IMR-90 (cell line): ENCODE data around the gene PDCD6IP. TPM values are rescaled to one million over a fixed set of nuclear protein-coding genes. Genes with fewer than 3 reads are reported as not detected.
"Not testable (repeated sequence)": the region's sequence is repeated elsewhere in the genome, so short reads cannot be mapped to it uniquely, and the experiment has no call there.

ENCODE experiments used
- ATAC-seq: fragments of 200-7000 bp; cut with Tn5 transposase; 2 replicates; pipeline ENCODE4 v1.9.1; 2020; ENCODE audit warnings: low read depth, mild to moderate bottlenecking, moderate library complexity
- BruUV-seq: library from RNA; stranded (reverse); fragments of 400-500 nt; replicated peaks from 2 replicates; lab custom pipeline; 2021; lab: Mats Ljungman, UMichigan
- CTCF ChIA-PET: fragments of 300-600 bp; formaldehyde crosslinking; extraction: SDS; loops from one replicate; lab custom pipeline; 2021; ENCODE audit warnings: antibody characterized with exemption; lab: Yijun Ruan, JAX
- POLR2A ChIA-PET: fragments of 300-600 bp; sonication (Branson Sonifier 250); formaldehyde crosslinking; loops from one replicate; lab custom pipeline; 2022; ENCODE audit warnings: antibody characterized with exemption; ENCODE audit not compliant: unreplicated experiment; lab: Charles Lee
- DNase-seq: peaks from one replicate; pipeline ENCODE4 v3.0.0; 2013
- H2AFZ ChIP-seq: replicated peaks from 2 replicates; pipeline ENCODE3; 2013; ENCODE audit warnings: low read length, mild to moderate bottlenecking; ENCODE audit not compliant: poor library complexity
- H2AK5ac ChIP-seq: 2 replicates; pipeline ENCODE4 v1.6.1; 2013; ENCODE audit warnings: low read depth, low read length, inconsistent platforms
- H2AK9ac ChIP-seq: replicated peaks from 2 replicates; pipeline ENCODE3; 2013; ENCODE audit warnings: mild to moderate bottlenecking, low read depth, low read length, moderate library complexity; ENCODE audit not compliant: poor library complexity
- H2BK120ac ChIP-seq: 2 replicates; pipeline ENCODE4 v1.6.1; 2013; ENCODE audit warnings: low read depth, low read length, inconsistent platforms
- H2BK15ac ChIP-seq: 3 replicates; pipeline ENCODE4 v1.6.1; 2013; ENCODE audit warnings: low read depth, low read length, inconsistent platforms
- H2BK20ac ChIP-seq: 2 replicates; pipeline ENCODE4 v1.6.1; 2013; ENCODE audit warnings: low read depth, mild to moderate bottlenecking, inconsistent platforms, low read length, moderate library complexity
- H2BK5ac ChIP-seq: 2 replicates; pipeline ENCODE4 v1.6.1; 2013; ENCODE audit warnings: mild to moderate bottlenecking, low read depth, low read length, inconsistent platforms; ENCODE audit not compliant: poor library complexity, severe bottlenecking
- H3K14ac ChIP-seq: replicated peaks from 2 replicates; pipeline ENCODE4 v1.6.1; 2013; ENCODE audit warnings: low read depth, low read length, inconsistent platforms
- H3K18ac ChIP-seq: 2 replicates; pipeline ENCODE4 v1.6.1; 2013; ENCODE audit warnings: low read depth, low read length, control low read depth
- H3K23ac ChIP-seq: 2 replicates; pipeline ENCODE4 v1.6.1; 2013; ENCODE audit warnings: low read depth, low read length, inconsistent platforms
- H3K27ac ChIP-seq: 2 replicates; pipeline ENCODE4 v1.5.1; 2013; ENCODE audit warnings: mild to moderate bottlenecking, control low read depth, low read length; ENCODE audit not compliant: insufficient read depth
- H3K27me3 ChIP-seq: 2 replicates; pipeline ENCODE4 v1.6.1; 2013; ENCODE audit warnings: low read length; ENCODE audit not compliant: control insufficient read depth, insufficient read depth
- H3K36me3 ChIP-seq: 2 replicates; pipeline ENCODE4 v1.6.1; 2013; ENCODE audit warnings: low read length, mixed read lengths; ENCODE audit not compliant: control insufficient read depth, insufficient read depth
- H3K4ac ChIP-seq: 2 replicates; pipeline ENCODE4 v1.6.1; 2013; ENCODE audit warnings: low read depth, low read length, inconsistent platforms
- H3K4me1 ChIP-seq: 2 replicates; pipeline ENCODE4 v1.6.1; 2013; ENCODE audit warnings: low read length, mixed read lengths; ENCODE audit not compliant: control insufficient read depth, insufficient read depth
- H3K4me2 ChIP-seq: 2 replicates; pipeline ENCODE4 v1.6.1; 2013; ENCODE audit warnings: low read depth, mild to moderate bottlenecking, control low read depth, low read length, moderate library complexity
- H3K4me3 ChIP-seq: 2 replicates; pipeline ENCODE4 v1.5.1; 2013; ENCODE audit warnings: low read depth, mild to moderate bottlenecking, control low read depth, low read length, moderate library complexity; ENCODE audit not compliant: insufficient read depth
- H3K56ac ChIP-seq: 2 replicates; pipeline ENCODE4 v1.6.1; 2013; ENCODE audit warnings: low read length, inconsistent platforms; ENCODE audit not compliant: insufficient read depth; ENCODE audit errors: extremely low read depth
- H3K79me1 ChIP-seq, 2 experiments: 2 replicates each; pipeline ENCODE4 v1.6.1; 2013; ENCODE audit warnings: low read length in 2 of 2, inconsistent platforms in 1 of 2, low read depth in 1 of 2
- H3K9ac ChIP-seq: 2 replicates; pipeline ENCODE4 v1.6.1; 2013; ENCODE audit warnings: low read depth, low read length, control low read depth
- H3K9me1 ChIP-seq: 2 replicates; pipeline ENCODE4 v1.6.1; 2013; ENCODE audit warnings: low read length, inconsistent platforms; ENCODE audit not compliant: insufficient read depth
- H3K9me3 ChIP-seq: 2 replicates; pipeline ENCODE4 v1.6.1; 2013; ENCODE audit warnings: low read length; ENCODE audit not compliant: control insufficient read depth, insufficient read depth
- H4K20me1 ChIP-seq: 2 replicates; pipeline ENCODE4 v1.6.1; 2013; ENCODE audit warnings: low read length, inconsistent platforms; ENCODE audit not compliant: insufficient read depth
- H4K5ac ChIP-seq: 2 replicates; pipeline ENCODE4 v1.6.1; 2013; ENCODE audit warnings: mild to moderate bottlenecking, low read depth, low read length, control low read depth
- H4K8ac ChIP-seq, 2 experiments: 2 replicates each; pipeline ENCODE4 v1.6.1; 2013; ENCODE audit warnings: low read depth in 2 of 2, low read length in 2 of 2, control low read depth in 1 of 2, inconsistent platforms in 1 of 2
- H4K91ac ChIP-seq: 2 replicates; pipeline ENCODE4 v1.6.1; 2013; ENCODE audit warnings: low read depth, low read length, inconsistent platforms; ENCODE audit not compliant: insufficient read depth
- MAFK ChIP-seq: IDR thresholded peaks from 2 replicates; pipeline ENCODE4 v1.6.1; 2012; ENCODE audit warnings: low read depth, low read length, improper control_type of control experiment
- WGBS, 2 experiments: methylation state at CpG; one replicate each; pipeline versions ENCODE4 v1.1.5 to v1.1.7; 2013; ENCODE audit warnings: missing lambda C conversion rate in 2 of 2; ENCODE audit not compliant: insufficient read length in 1 of 2; ENCODE audit errors: extremely low coverage in 2 of 2; 5-methylcytosine and 5-hydroxymethylcytosine counted together
- dilution Hi-C: fragments of 300-500 bp; cut with HindIII; formaldehyde crosslinking; loops from one replicate; pipeline ENCODE4 v1.14.3; 2018; ENCODE audit warnings: low sequenced_read_pairs; ENCODE audit not compliant: unreplicated experiment
- in situ Hi-C: fragments of 300-500 bp; cut with MboI; formaldehyde crosslinking; loops from 3 replicates; pipeline ENCODE4 v1.14.3; 2019; ENCODE audit warnings: low sequenced_read_pairs, inconsistent platforms, mixed read lengths
- intact Hi-C: fragments of 100-400 bp; cut with micrococcal nuclease; formaldehyde crosslinking; loops from 2 replicates; pipeline ENCODE4 v1.10.0; 2022
- polyA plus RNA-seq, 3 experiments: library from polyadenylated mRNA; depleted of rRNA; stranded (reverse); fragments of >200 nt; gene quantifications; 2 replicates each; pipeline ENCODE4 v1.2.3, GENCODE V29; 2012; ENCODE audit warnings: low replicate concordance in 1 of 3
- total RNA-seq: library from RNA; depleted of rRNA; stranded (reverse); fragments of >200 nt; gene quantifications from 2 replicates; pipeline ENCODE4 v1.2.3, GENCODE V29; 2012

The PDCD6IP gene
- total and polyA plus RNA-seq, 2 of the 4 experiments (the other 2 are of a cell fraction), result 68.1 to 78.3 TPM

DNA sequence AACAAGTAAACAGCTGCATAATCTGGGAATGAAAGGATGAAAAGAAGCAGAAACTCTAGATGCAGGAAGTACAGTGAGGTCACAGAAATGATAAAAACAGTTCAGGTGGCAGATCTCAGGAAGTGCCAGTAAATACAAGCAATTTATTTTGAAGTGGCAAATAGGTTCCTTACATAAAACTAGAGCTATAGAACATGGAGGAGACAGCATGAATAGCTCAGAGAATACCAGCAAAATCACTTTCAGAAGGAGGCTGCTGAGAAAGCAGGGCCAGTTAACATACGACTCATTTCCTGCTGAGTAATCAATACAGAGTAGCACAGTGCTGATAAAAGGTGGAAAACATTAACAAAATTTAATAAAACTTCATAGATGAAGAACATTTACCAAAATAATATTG is 57.0 kb downstream of the PDCD6IP start:
- H3K9me3 ChIP-seq, H2BK120ac ChIP-seq, BruUV-seq, H2AK9ac ChIP-seq, H3K9me1 ChIP-seq, H3K4ac ChIP-seq, H3K27me3 ChIP-seq, H2BK5ac ChIP-seq, H3K4me2 ChIP-seq, H3K14ac ChIP-seq, H2AFZ ChIP-seq, H3K23ac ChIP-seq, H2BK15ac ChIP-seq, intact Hi-C loops, H2BK20ac ChIP-seq, H2AK5ac ChIP-seq, H3K9ac ChIP-seq, H4K20me1 ChIP-seq, H4K8ac ChIP-seq, H3K4me3 ChIP-seq, H4K91ac ChIP-seq, H3K4me1 ChIP-seq, H3K56ac ChIP-seq, H3K18ac ChIP-seq, H4K5ac ChIP-seq, dilution Hi-C loops, CTCF ChIA-PET, H3K27ac ChIP-seq, in situ Hi-C loops, POLR2A ChIA-PET: not testable (repeated sequence)
- TF ChIP-seq MAFK, result peak; percentile 86
- WGBS, 2 experiments, result no CpG with 5 or more reads among the region's 1 CpG
- peaks cover 11% of the 10 kb centered on the region for H3K36me3 ChIP-seq
- DNase-seq (peak; percentile 44), ATAC-seq (peak; percentile 81)
- H3K79me1 ChIP-seq, result peaks cover 3 to 14% of the 10 kb centered on the region in 2 experiments; a peak in 3 of 4 replicates
